ENCODE results near the gene STUB1.

- TF ChIP-seq FOXK2 (IDR thresholded peaks at IDR 0.05) (no peak), L3MBTL2 (conservative IDR thresholded peaks at IDR 0.05) (no peak), BHLHE40 (IDR thresholded peaks at IDR 0.05; ENCODE audit: borderline replicate concordance) (no peak), SP1 (IDR thresholded peaks at IDR 0.05) (no peak), ELF4 (IDR thresholded peaks at IDR 0.05) (no peak), FOXA1 (IDR thresholded peaks at IDR 0.05) (no peak), CTBP1 (IDR thresholded peaks at IDR 0.05; ENCODE audit: borderline replicate concordance) (no peak), ZNF384 (IDR thresholded peaks at IDR 0.05) (no peak)
- TF ChIP-seq, protein P1, sequence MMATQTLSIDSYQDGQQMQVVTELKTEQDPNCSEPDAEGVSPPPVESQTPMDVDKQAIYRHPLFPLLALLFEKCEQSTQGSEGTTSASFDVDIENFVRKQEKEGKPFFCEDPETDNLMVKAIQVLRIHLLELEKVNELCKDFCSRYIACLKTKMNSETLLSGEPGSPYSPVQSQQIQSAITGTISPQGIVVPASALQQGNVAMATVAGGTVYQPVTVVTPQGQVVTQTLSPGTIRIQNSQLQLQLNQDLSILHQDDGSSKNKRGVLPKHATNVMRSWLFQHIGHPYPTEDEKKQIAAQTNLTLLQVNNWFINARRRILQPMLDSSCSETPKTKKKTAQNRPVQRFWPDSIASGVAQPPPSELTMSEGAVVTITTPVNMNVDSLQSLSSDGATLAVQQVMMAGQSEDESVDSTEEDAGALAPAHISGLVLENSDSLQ (IDR thresholded peaks at IDR 0.05) = no peak
These were observed 14.1 kb downstream of the STUB1 start for GRCh38 chr16:694187-694862.

All from HEK293T (cell line).